PFSK-1 (cell line): ENCODE measurements around the gene RAB11A.

Experiments
- FOXP2 ChIP-seq: optimal IDR thresholded peaks from 2 replicates; pipeline ENCODE3; 2011; ENCODE audit warnings: borderline replicate concordance, control low read depth, inconsistent platforms; ENCODE audit not compliant: insufficient read depth; ENCODE audit errors: extremely low read length, extremely low read depth
- POLR2AphosphoS5 ChIP-seq: IDR thresholded peaks from 2 replicates; pipeline ENCODE4 v1.6.1; 2012; ENCODE audit warnings: low read depth, mild to moderate bottlenecking, control low read depth, low read length, moderate library complexity
- SIN3A ChIP-seq: IDR thresholded peaks from 2 replicates; pipeline ENCODE4 v1.6.1; 2012; ENCODE audit warnings: mild to moderate bottlenecking, low read length, moderate library complexity, borderline replicate concordance; ENCODE audit not compliant: insufficient read depth
- TAF1 ChIP-seq: IDR thresholded peaks from 2 replicates; pipeline ENCODE4 v1.6.1; 2012; ENCODE audit warnings: low read length, control low read depth, borderline replicate concordance; ENCODE audit not compliant: insufficient read depth
- TF ChIP-seq, protein P1 (sequence below), 2 experiments: IDR thresholded peaks; 2 replicates each; pipeline versions ENCODE4 v1.6.1 to v1.8.0; 2011 to 2012; ENCODE audit warnings: low read depth in 2 of 2, low read length in 2 of 2, control low read depth in 1 of 2, inconsistent platforms in 1 of 2, mild to moderate bottlenecking in 1 of 2, moderate library complexity in 1 of 2; ENCODE audit not compliant: insufficient read depth in 1 of 2

Gene RAB11A

DNA sequence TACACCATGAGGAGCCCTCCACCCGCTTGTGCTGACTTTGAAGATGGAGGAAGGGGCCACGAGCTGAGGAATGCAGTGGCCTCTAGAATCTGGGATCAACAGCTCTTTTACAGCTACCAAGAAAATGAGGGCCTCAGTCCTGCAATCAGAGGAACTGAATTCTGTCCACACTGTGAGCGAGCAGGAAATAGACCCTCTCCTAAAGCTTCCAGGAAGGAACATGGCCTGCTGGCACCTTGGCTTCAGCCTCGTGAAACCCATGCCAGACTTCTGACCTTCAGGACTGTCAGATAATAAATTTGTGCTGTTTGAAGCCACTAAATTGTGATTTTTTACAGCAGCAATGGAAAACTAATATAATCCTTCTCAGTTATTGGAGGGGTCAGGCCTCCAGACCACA lies 61.9 kb downstream of the RAB11A start:
- TF ChIP-seq TAF1, result no peak
- no peak for TF ChIP-seq FOXP2
- TF ChIP-seq, protein P1, sequence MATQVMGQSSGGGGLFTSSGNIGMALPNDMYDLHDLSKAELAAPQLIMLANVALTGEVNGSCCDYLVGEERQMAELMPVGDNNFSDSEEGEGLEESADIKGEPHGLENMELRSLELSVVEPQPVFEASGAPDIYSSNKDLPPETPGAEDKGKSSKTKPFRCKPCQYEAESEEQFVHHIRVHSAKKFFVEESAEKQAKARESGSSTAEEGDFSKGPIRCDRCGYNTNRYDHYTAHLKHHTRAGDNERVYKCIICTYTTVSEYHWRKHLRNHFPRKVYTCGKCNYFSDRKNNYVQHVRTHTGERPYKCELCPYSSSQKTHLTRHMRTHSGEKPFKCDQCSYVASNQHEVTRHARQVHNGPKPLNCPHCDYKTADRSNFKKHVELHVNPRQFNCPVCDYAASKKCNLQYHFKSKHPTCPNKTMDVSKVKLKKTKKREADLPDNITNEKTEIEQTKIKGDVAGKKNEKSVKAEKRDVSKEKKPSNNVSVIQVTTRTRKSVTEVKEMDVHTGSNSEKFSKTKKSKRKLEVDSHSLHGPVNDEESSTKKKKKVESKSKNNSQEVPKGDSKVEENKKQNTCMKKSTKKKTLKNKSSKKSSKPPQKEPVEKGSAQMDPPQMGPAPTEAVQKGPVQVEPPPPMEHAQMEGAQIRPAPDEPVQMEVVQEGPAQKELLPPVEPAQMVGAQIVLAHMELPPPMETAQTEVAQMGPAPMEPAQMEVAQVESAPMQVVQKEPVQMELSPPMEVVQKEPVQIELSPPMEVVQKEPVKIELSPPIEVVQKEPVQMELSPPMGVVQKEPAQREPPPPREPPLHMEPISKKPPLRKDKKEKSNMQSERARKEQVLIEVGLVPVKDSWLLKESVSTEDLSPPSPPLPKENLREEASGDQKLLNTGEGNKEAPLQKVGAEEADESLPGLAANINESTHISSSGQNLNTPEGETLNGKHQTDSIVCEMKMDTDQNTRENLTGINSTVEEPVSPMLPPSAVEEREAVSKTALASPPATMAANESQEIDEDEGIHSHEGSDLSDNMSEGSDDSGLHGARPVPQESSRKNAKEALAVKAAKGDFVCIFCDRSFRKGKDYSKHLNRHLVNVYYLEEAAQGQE (IDR thresholded peaks at IDR 0.05; ENCODE audit: insufficient read depth in 1 of 2, low read depth in 2 of 2, low read length in 2 of 2), result no peak
- no peak for TF ChIP-seq POLR2AphosphoS5
- no peak for TF ChIP-seq SIN3A

DNA sequence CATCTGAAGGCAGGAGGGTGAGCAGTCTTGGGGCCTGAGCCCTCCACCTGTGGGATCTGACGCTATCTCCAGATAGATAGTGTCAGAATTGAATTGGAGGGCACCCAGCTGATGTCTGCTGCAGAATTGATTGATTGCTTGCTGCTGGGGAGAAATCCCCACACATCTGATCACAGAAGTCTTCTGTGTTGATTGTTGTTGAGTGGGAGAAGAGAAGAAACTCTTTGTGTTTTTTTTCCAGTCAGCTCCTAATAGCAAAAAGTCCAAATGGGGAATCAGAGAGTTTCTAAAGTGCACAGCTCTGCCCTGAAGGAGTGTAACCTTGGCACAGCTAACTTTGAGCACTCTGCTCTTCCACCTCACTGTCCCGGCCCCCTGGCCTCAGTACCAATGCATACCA lies 66.1 kb downstream of the RAB11A start:
- TF ChIP-seq FOXP2 (no peak), TAF1 (no peak), POLR2AphosphoS5 (no peak), SIN3A (no peak)
- TF ChIP-seq, protein P1 (IDR thresholded peaks at IDR 0.05; ENCODE audit: insufficient read depth in 1 of 2, low read depth in 2 of 2, low read length in 2 of 2), result no peak

DNA sequence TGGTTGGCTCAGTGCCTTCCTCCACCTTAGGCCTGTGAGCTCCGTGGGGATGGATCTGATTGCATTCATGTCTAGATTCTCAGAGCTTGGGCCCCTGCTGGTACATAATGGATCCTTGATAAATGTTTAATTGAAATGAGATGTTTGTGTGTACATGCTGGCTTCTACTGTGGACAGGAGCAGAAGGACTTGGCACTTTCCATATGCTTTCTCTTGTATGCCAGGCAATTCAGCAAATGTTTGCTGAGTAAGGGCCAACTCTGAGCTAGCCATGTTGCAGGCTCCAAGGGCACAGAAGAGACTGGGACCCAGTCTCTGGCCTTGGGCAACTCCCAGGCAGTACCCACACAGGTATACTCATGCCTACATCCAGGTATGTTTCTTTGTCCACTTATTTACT lies 67.0 kb downstream of the RAB11A start:
- TF ChIP-seq POLR2AphosphoS5 (no peak), TAF1 (no peak), SIN3A (no peak), FOXP2 (no peak)
- TF ChIP-seq, protein P1 (IDR thresholded peaks at IDR 0.05; ENCODE audit: insufficient read depth in 1 of 2, low read depth in 2 of 2, low read length in 2 of 2), result no peak

GRCh38 chr15:65937054-65937453 lies 67.8 kb downstream of the RAB11A start:
- TF ChIP-seq TAF1 (no peak), POLR2AphosphoS5 (no peak), FOXP2 (no peak), SIN3A (no peak)
- TF ChIP-seq, protein P1 (IDR thresholded peaks at IDR 0.05; ENCODE audit: insufficient read depth in 1 of 2, low read depth in 2 of 2, low read length in 2 of 2), result no peak

- no peak for TF ChIP-seq POLR2AphosphoS5
- TF ChIP-seq TAF1, result no peak
- TF ChIP-seq, protein P1 (IDR thresholded peaks at IDR 0.05; ENCODE audit: insufficient read depth in 1 of 2, low read depth in 2 of 2, low read length in 2 of 2), result no peak
- no peak for TF ChIP-seq SIN3A
- TF ChIP-seq FOXP2, result no peak
These were observed 68.2 kb downstream of the RAB11A start for GRCh38 chr15:65937476-65937875.
